Stimulated activated naive B cell treated with anti-CD40 and anti-IgM and Interleukin-4, amounts not matched to agents 10 μg/mL and 1 μg/mL and 100 μg/mL, for 72 hours (primary cell): ENCODE measurements around the gene KRTAP5-8.
"Not testable (repeated sequence)": the region's sequence is repeated elsewhere in the genome, so short reads cannot be mapped to it uniquely, and the experiment has no call there.

Source experiments
- ATAC-seq, 2 donors: fragments of 150-1000 bp; cut with Tn5 transposase; replicated peaks; 2 replicates each; pipeline ENCODE4 v1.10.0; 2021; ENCODE audit warnings: moderate library complexity in 1 of 2
- DNase-seq: peaks from one replicate; pipeline ENCODE4 v3.0.0; 2021
- H3K27ac Mint-ChIP-seq: one replicate; pipeline ENCODE4 v1.8.0; 2022; ENCODE audit warnings: mild to moderate bottlenecking, mixed read lengths
- H3K27me3 Mint-ChIP-seq, 2 donors: one replicate each; pipeline ENCODE4 v1.8.0; 2022; ENCODE audit warnings: mixed read lengths in 2 of 2
- H3K36me3 Mint-ChIP-seq, 2 donors: one replicate each; pipeline ENCODE4 v1.8.0; 2022; ENCODE audit warnings: mixed read lengths in 2 of 2, mild to moderate bottlenecking in 1 of 2
- H3K4me1 Mint-ChIP-seq, 2 donors: one replicate each; pipeline ENCODE4 v1.8.0; 2022; ENCODE audit warnings: mixed read lengths in 2 of 2, mild to moderate bottlenecking in 1 of 2
- H3K4me3 Mint-ChIP-seq, 2 donors: one replicate each; pipeline ENCODE4 v1.8.0; 2022; ENCODE audit warnings: mild to moderate bottlenecking in 2 of 2, mixed read lengths in 2 of 2, moderate library complexity in 1 of 2
- H3K9me3 Mint-ChIP-seq, 2 donors: one replicate each; pipeline ENCODE4 v1.8.0; 2022; ENCODE audit warnings: mixed read lengths in 2 of 2, mild to moderate bottlenecking in 1 of 2

KRTAP5-8 gene

DNA sequence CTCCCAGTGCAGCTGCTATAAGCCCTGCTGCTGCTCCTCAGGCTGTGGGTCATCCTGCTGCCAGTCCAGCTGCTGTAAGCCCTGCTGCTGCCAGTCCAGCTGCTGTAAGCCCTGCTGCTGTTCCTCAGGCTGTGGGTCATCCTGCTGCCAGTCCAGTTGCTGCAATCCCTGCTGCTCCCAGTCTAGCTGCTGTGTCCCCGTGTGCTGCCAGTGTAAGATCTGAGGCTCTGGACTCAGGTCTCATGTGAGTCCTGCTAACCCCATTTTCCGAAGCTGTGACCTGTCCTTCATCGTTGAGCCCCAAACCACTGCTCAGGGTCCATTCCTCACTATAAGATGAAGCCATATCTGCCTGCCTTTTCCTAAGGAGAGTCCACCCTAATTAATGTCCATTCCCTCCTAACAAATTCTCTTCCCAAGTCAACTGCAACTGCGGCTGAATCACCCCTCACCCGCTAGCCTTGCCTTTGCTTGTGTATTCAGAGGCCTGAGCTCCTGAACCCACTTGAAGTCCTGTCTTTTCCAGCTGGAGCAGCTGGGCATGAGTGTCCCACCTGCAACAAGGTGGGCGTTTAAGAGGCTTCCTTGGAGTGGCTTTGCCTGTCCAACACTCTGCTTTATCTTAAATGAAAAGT lies 10.1 kb upstream of the KRTAP5-8 start:
- no peaks in the 10 kb centered on the region for H3K9me3 Mint-ChIP-seq
- H3K27me3 Mint-ChIP-seq: peaks cover 3 to 11% of the 10 kb centered on the region in 2 donors
- no peak overlapping the region for H3K4me3 Mint-ChIP-seq
- peaks cover 3 to 6% of the 10 kb centered on the region in 2 donors for H3K4me1 Mint-ChIP-seq
- DNase-seq (no peak), ATAC-seq (no peak)
- H3K36me3 Mint-ChIP-seq: peaks cover 3 to 4% of the 10 kb centered on the region in 2 donors
- H3K27ac Mint-ChIP-seq: no peak overlapping the region

DNA sequence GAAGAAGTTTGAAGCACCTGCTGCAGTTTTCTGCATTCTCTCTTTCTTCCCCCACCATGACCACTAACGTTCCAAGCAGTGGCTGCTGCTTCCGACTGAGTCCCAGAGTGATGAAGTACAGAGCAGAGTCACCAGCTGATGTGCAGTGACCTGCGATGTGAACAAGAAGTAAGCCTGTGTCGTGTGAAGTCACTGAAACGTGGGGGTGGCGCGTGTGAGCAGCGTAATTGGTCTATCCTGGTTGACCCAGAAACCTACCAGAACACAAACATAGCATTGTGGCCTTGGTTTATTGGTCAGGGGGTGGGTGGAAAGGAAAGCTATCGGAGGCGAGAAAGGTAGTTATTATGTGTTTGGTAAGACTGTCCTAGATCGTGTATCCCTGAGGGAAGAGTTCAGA lies 7.2 kb upstream of the KRTAP5-8 start:
- H3K36me3 Mint-ChIP-seq: peaks cover 0 to 3% of the 10 kb centered on the region in 2 donors
- ATAC-seq: peak; percentile 51 to 55
- no peak overlapping the region for H3K4me3 Mint-ChIP-seq
- peaks cover 5 to 6% of the 10 kb centered on the region in 2 donors for H3K4me1 Mint-ChIP-seq
- peaks cover 3 to 11% of the 10 kb centered on the region in 2 donors for H3K27me3 Mint-ChIP-seq
- no peaks in the 10 kb centered on the region for H3K9me3 Mint-ChIP-seq
- H3K27ac Mint-ChIP-seq: no peak overlapping the region
- DNase-seq: no peak

DNA sequence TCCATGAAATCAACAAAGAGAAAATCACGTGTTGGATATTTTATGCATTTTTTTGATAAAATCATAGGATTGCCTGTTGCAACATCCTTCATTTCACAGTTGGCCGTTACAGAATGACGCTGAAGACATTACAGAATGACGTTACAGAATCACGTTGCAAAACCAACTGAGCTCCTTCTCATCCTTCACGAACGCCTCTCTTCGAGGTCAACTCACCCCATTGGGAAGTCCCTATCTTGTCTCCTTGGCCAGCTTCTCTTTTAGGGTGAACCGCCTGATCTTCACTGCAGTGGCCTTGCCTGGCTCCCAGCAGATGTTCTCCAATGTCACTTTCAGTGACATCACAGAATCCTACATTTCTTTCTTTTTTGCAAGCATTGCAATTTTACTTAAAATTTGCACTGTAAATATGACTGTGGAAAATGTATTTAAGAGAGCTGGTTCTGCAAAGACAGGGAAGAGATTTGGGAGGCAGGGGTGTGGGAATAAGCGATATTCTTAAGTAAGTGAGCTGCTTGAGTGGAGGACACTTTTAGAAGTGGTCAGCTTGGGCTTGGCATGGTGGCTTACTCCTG lies 5.7 kb upstream of the KRTAP5-8 start:
- no peaks in the 10 kb centered on the region for H3K9me3 Mint-ChIP-seq
- H3K36me3 Mint-ChIP-seq: peaks cover 0 to 3% of the 10 kb centered on the region in 2 donors
- H3K27me3 Mint-ChIP-seq: peaks cover 0 to 6% of the 10 kb centered on the region in 2 donors
- no peak for ATAC-seq
- H3K4me1 Mint-ChIP-seq: peaks cover 5 to 6% of the 10 kb centered on the region in 2 donors
- no peak overlapping the region for H3K27ac Mint-ChIP-seq
- DNase-seq: no peak
- no peak overlapping the region for H3K4me3 Mint-ChIP-seq

DNA sequence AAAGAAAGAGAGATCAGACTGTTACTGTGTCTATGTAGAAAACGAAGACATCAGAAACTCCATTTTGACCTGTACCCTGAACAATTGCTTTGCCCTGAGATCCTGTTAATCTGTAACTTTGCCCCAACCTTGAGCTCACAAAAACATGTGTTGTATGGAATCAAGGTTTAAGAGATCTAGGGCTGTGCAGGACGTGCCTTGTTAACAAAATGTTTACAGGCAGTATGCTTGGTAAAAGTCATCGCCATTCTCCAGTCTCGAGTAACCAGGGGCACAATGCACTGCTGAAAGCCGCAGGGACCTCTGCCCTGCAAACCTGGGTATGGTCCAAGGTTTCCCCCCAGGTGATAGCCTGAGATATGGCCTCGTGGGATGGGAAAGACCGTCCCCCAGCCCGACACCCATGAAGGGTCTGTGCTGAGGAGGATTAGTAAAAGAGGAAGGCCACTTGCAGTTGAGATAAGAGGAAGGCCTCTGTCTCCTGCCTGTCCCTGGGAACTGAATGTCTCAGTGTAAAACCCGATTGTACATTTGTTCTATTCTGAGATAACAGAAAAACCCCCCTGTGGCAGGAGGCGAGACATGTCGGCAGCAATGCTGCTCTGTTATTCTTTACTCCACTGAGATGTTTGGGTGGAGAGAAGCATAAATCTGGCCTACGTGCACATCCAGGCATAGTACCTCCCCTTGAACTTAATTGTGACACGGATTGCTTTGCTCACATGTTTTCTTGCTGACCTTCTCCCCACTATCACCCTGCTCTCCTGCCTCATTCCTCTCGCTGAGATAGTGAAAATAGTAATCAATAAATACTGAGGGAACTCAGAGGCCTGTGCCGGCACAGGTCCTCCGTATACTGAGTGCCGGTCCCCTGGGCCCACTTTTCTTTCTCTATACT lies 2.9 kb upstream of the KRTAP5-8 start:
- H3K27ac Mint-ChIP-seq, H3K4me1 Mint-ChIP-seq, H3K27me3 Mint-ChIP-seq, H3K36me3 Mint-ChIP-seq, ATAC-seq, DNase-seq, H3K4me3 Mint-ChIP-seq, H3K9me3 Mint-ChIP-seq: not testable (repeated sequence)

DNA sequence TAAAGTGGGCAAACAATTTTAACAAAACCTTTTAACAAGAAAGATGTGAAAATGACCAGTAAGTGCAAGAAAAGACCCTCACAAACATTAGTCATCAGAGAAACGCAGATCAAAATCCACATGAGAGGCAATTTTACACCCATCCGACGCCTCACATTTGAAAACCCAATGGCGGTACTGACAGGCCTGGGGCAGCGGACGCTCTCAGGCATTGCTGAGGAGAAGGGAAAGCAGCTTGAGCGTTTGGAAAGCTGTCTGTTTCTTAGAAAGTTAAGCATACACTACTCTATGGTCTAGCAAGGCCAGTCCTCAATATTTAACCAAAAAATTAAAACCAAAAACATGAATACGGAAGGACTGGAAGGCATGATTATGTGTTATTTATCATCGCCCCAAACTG lies 2.0 kb upstream of the KRTAP5-8 start:
- H3K4me1 Mint-ChIP-seq: peaks cover 2 to 4% of the 10 kb centered on the region in 2 donors
- no peak overlapping the region for H3K27ac Mint-ChIP-seq
- peaks cover under 1 to 6% of the 10 kb centered on the region in 2 donors for H3K36me3 Mint-ChIP-seq
- ATAC-seq (no peak), DNase-seq (no peak)
- H3K27me3 Mint-ChIP-seq: peaks cover 0 to 6% of the 10 kb centered on the region in 2 donors
- no peak overlapping the region for H3K4me3 Mint-ChIP-seq
- peaks cover 3 to 4% of the 10 kb centered on the region in 2 donors for H3K9me3 Mint-ChIP-seq

DNA sequence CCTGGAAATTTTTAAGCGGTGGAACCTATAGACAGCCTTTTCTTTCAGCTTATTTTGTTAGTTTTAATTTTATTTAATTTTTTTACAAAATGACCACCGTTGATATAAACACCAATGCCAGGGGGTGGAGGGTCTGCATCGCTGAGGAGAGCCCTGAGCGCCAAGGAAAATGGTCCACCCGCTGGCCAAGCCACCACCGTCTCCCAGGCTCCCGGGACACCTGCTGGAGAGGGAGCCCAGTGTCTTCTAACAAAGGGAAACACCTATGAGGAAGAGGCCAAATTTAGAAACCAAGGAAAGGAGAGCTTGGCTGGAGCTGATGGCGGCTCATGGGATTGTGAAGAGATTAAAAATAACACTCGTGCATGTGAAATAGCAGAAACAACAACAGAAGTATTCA lies 288 bp upstream of the KRTAP5-8 start:
- no peak overlapping the region for H3K4me3 Mint-ChIP-seq
- peaks cover 5 to 6% of the 10 kb centered on the region in 2 donors for H3K27me3 Mint-ChIP-seq
- peaks cover 6 to 10% of the 10 kb centered on the region in 2 donors for H3K9me3 Mint-ChIP-seq
- DNase-seq (no peak), ATAC-seq (no peak)
- H3K4me1 Mint-ChIP-seq: peaks cover 0 to 6% of the 10 kb centered on the region in 2 donors
- H3K36me3 Mint-ChIP-seq: peaks cover 7 to 11% of the 10 kb centered on the region in 2 donors
- no peak overlapping the region for H3K27ac Mint-ChIP-seq

DNA sequence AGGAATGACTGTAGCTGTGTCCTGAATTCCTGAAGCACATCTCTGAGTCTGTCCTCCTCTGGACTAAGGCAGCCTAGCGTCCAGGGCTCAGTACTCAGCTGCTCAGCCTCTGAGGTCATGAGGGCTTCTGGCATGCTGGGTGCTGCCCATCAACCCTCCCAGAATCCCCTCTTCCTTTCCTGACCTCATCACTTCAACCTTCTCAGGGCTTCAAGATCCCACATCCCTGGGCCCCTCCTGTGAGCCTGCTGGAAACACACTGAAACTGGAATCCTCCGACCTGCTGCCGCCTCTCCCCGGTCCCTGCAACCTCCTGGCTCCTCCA lies 803 bp downstream of the KRTAP5-8 start:
- H3K4me1 Mint-ChIP-seq: peaks cover 9 to 14% of the 10 kb centered on the region in 2 donors
- H3K27ac Mint-ChIP-seq: no peak overlapping the region
- peaks cover 7 to 15% of the 10 kb centered on the region in 2 donors for H3K36me3 Mint-ChIP-seq
- peaks cover 5 to 6% of the 10 kb centered on the region in 2 donors for H3K27me3 Mint-ChIP-seq
- ATAC-seq: no peak
- peaks cover 6 to 11% of the 10 kb centered on the region in 2 donors for H3K9me3 Mint-ChIP-seq
- DNase-seq: no peak
- no peak overlapping the region for H3K4me3 Mint-ChIP-seq

DNA sequence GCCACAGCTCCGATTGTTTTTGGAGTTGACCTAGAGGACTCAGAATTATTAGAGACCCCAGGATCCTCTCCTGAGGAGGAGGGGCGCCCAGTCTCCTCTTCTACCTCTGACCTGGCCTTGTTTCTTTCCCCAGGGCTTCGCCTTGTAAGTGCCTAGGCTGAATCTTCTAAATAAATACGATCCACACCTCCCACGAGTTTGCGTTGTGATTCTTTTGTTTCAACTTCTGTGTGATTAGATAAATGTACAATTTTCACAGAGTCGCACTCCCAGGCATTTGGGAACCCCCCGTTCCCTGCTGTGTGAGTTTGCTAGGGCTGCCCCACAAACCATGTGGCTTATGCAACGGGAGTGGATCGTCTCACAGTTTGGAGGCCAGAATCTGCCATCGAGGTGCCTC lies 1.2 kb downstream of the KRTAP5-8 start:
- Mint-ChIP-seq H3K36me3 (peaks cover 7 to 15% of the 10 kb centered on the region in 2 donors), H3K27ac (no peak overlapping the region), H3K27me3 (peaks cover 5 to 6% of the 10 kb centered on the region in 2 donors)

DNA sequence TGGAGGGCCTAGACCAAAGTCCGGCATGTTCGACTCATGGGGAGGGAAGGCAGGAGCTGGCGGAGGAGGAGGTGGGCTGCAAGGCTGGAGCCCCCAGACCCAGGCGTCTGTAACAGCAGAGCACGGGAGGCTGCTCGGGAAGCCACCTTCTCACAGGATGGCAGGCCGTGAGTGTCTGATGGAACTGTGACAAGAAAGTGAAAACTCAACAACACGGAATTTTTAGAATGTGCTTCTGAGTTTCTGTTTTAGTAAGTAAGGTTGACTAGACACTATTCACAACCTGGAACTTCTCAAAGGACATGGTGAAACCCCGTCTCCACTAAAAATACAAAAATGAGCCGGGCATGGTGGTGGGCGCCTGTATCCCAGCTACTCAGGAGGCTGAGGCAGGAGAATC lies 2.1 kb downstream of the KRTAP5-8 start:
- H3K27ac Mint-ChIP-seq, H3K27me3 Mint-ChIP-seq, ATAC-seq, H3K4me3 Mint-ChIP-seq, DNase-seq: not testable (repeated sequence)
- Mint-ChIP-seq H3K4me1 (peaks cover 19 to 22% of the 10 kb centered on the region in 2 donors), H3K36me3 (peaks cover 7 to 15% of the 10 kb centered on the region in 2 donors), H3K9me3 (peaks cover 9 to 11% of the 10 kb centered on the region in 2 donors)

More for the DNA sequence above, 1.2 kb downstream of the KRTAP5-8 start:
- H3K4me3 Mint-ChIP-seq: no peak overlapping the region
- no peak for DNase-seq
- no peak for ATAC-seq
- peaks cover 13 to 17% of the 10 kb centered on the region in 2 donors for H3K4me1 Mint-ChIP-seq
- H3K9me3 Mint-ChIP-seq: peaks cover 6 to 11% of the 10 kb centered on the region in 2 donors

DNA sequence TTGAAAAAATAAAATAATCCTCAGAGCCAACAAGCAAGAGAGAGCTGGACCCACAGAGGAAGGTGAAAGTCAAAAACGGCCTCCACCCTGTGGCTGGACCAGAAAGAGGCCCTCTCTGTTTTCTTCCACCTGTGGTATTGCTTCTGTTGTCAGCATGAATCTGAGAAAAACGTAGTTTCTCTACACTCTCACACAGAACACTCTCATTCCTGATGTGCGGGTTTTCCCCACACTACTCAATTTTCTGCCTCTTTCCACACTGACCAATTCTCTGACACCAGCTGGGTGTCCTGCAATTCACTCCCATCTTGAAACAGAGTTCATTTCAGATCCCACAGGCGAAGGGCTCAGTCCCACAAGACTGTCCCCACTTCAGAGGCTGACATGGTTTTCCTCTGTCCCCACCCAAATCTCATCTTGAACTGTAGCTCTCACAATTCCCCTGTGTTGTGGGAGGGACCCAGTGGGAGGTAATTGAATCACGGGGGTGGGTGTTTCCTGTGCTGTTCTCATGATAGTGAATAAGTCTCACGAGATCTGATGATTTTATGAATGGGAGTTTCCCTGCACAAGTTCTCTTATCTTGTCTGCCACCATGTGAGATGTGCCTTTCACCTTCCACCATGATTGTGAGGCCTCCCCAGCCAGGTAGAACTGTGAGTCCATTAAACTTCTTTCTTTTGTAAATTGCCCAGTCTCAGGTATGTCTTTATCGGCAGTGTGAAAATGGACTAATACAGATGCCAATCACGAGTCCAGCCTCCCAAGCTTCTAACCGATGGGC lies 2.9 kb downstream of the KRTAP5-8 start:
- not testable (repeated sequence) for H3K4me3 Mint-ChIP-seq, ATAC-seq, H3K27me3 Mint-ChIP-seq, H3K27ac Mint-ChIP-seq, DNase-seq
- H3K4me1 Mint-ChIP-seq: peaks cover 19 to 22% of the 10 kb centered on the region in 2 donors
- H3K9me3 Mint-ChIP-seq: peaks cover 10 to 11% of the 10 kb centered on the region in 2 donors
- H3K36me3 Mint-ChIP-seq: peaks cover 7 to 15% of the 10 kb centered on the region in 2 donors

DNA sequence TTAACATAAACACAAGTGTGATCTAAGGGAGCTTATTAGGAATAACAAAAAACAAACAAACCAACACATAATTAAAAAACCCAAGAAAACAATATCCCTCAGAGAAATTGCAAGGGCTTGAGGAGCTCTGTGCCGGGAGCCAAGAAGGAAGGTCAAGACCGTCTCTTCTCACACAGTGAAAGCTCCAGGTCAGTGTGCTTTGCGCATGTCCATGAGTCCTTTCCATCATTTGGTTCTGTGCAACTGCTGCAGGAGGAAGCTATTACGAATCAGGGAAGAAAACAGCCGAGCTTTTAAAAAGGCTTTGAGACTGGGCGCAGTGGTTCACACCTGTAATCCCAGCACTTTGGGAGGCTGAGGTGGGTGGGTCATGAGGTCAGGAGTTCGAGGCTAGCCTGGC lies 4.6 kb downstream of the KRTAP5-8 start:
- no peak for DNase-seq
- Mint-ChIP-seq H3K27ac (no peak overlapping the region), H3K27me3 (peaks cover 6 to 13% of the 10 kb centered on the region in 2 donors), H3K9me3 (peaks cover 17 to 18% of the 10 kb centered on the region in 2 donors), H3K36me3 (peaks cover 13 to 23% of the 10 kb centered on the region in 2 donors), H3K4me3 (no peak overlapping the region), H3K4me1 (peaks cover 19 to 22% of the 10 kb centered on the region in 2 donors)
- ATAC-seq: no peak

DNA sequence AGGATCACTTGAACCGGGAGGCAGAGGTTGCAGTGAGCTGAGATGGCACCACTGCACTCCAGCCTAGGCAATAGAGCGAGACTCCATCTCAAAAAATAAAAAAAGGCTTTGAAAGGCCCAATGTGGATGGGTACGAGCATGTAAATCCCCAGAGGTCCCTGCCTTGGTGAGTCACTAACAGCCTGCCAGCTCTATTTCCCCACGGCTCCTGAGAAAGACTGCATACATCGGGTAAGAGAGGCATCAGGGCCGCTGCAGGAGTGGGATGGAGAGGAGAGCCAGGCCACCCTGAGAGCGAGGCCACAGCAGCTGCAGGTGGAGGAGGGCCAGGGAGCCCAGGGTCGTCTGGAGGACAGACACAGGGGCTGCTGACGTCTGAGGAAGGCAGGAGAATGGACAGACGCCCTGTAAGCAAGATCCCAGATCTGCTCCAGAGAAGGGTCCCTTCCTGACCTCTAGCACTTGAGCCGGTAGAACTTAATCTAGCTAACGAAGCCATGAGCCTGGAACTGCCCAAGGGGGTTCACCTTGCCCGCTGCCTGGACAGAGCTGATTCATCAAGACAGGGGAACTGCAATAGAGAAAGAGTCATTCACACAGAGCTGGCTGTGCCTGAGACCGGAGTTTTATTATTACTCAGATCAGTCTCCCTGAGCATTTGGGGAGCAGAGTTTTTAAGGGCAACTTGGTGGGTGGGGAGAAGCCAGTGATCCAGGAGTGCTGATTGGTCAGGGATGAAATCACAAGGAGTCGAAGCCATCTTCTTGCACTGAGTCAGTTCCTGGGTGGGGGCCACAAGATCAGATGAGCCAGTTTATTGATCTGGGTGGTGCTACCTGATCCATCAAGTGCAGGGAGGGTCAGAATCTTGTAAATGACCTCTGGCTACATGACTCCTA lies 5.3 kb downstream of the KRTAP5-8 start:
- DNase-seq (peak; percentile 55), ATAC-seq (peak; percentile 59 to 86)
- Mint-ChIP-seq H3K9me3 (peaks cover 18 to 19% of the 10 kb centered on the region in 2 donors), H3K4me3 (peak overlapping the region in 1 of 2 donors; percentile 25), H3K27me3 (peaks cover 13 to 20% of the 10 kb centered on the region in 2 donors), H3K4me1 (peaks cover 19 to 22% of the 10 kb centered on the region in 2 donors), H3K27ac (peak overlapping the region; percentile 89), H3K36me3 (peaks cover 13 to 27% of the 10 kb centered on the region in 2 donors)

DNA sequence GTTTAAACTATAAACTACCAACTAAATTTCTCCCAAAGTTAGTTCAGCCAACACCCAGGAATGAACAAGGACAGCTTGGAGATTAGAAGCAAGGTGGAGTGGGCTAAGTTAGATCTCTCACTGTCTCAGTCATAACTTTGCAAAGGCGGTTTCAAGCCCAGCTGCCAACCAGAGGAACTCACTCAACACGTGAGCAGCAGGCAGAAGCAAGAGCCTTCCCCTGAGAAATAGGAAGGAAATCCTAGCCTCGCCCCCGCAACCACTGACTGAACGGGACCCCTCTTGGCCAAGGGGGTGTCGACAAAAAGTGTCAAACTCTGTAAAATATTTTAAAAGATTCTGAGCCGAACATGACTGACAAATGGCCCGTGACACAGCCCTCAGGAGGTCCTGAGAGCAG lies 6.0 kb downstream of the KRTAP5-8 start:
- Mint-ChIP-seq H3K36me3 (peaks cover 13 to 27% of the 10 kb centered on the region in 2 donors), H3K4me1 (peaks cover 19 to 22% of the 10 kb centered on the region in 2 donors), H3K9me3 (peaks cover 18 to 19% of the 10 kb centered on the region in 2 donors), H3K4me3 (no peak overlapping the region), H3K27me3 (peaks cover 17 to 19% of the 10 kb centered on the region in 2 donors), H3K27ac (no peak overlapping the region)
- ATAC-seq (peak; percentile 48 to 72), DNase-seq (no peak)
